Activated T-helper 17 cell treated with anti-CD3 and anti-CD28 coated beads, Interleukin-2, amount 50 U/mL, for 72 hours (primary cell): ENCODE results near the gene FCGR2B. TPM values are rescaled to one million over a fixed set of nuclear protein-coding genes. Genes with fewer than 3 reads are reported as not detected.
"Not testable (repeated sequence)": the region's sequence is repeated elsewhere in the genome, so short reads cannot be mapped to it uniquely, and the experiment has no call there.

Experiments used
- ATAC-seq: fragments of 150-1000 bp; cut with Tn5 transposase; replicated peaks from 2 replicates; pipeline ENCODE4 v1.10.0; 2021; ENCODE audit warnings: mild to moderate bottlenecking, moderate library complexity
- H3K27ac Mint-ChIP-seq: one replicate; pipeline ENCODE4 v1.8.0; 2022; ENCODE audit warnings: mixed read lengths
- H3K27me3 Mint-ChIP-seq: one replicate; pipeline ENCODE4 v1.8.0; 2022; ENCODE audit warnings: mixed read lengths
- H3K36me3 Mint-ChIP-seq: one replicate; pipeline ENCODE4 v1.8.0; 2022; ENCODE audit warnings: low read depth, mild to moderate bottlenecking, mixed read lengths
- H3K4me1 Mint-ChIP-seq: one replicate; pipeline ENCODE4 v1.8.0; 2022; ENCODE audit warnings: mixed read lengths
- H3K4me3 Mint-ChIP-seq: one replicate; pipeline ENCODE4 v1.8.0; 2022; ENCODE audit warnings: mild to moderate bottlenecking, mixed read lengths
- H3K9me3 Mint-ChIP-seq: one replicate; pipeline ENCODE4 v1.8.0; 2022; ENCODE audit warnings: mixed read lengths
- total RNA-seq, 2 donors: library from RNA; stranded (reverse); gene quantifications; one replicate each; pipeline ENCODE4 v1.2.3, GENCODE V29; 2022

FCGR2B gene
- total RNA-seq, 2 donors from 2014 or later = 0.13 TPM; not detected in 1

DNA sequence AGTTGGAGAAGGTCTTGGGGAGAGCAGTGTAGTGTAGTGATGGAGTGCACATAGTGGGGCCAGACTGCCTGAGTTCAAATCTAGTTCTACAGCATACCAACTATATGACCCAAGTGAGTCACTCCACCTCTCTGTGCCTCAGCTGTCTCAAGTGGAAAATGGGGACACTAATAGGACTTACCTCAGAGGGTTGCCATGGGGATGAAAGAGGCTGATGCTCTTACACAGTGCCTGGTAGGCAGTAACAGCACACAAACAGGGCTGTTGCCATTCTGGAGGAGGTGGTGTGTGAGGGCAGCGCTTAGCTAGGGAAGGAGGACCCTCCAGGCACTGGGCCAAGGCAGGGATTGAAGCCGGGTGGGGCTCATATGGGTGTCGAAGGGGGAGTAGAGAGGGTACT lies 11.5 kb downstream of the FCGR2B start:
- H3K9me3 Mint-ChIP-seq, H3K27ac Mint-ChIP-seq, H3K4me1 Mint-ChIP-seq, H3K27me3 Mint-ChIP-seq, H3K36me3 Mint-ChIP-seq, H3K4me3 Mint-ChIP-seq: not testable (repeated sequence)
- peak; percentile 54 for ATAC-seq

GRCh38 chr1:161674908-161675307 lies 12.0 kb downstream of the FCGR2B start:
- H3K4me3 Mint-ChIP-seq, H3K27ac Mint-ChIP-seq, ATAC-seq, H3K36me3 Mint-ChIP-seq, H3K9me3 Mint-ChIP-seq, H3K4me1 Mint-ChIP-seq, H3K27me3 Mint-ChIP-seq: not testable (repeated sequence)

- Mint-ChIP-seq H3K27me3 (no peaks in the 10 kb centered on the region), H3K4me1 (no peaks in the 10 kb centered on the region), H3K36me3 (no peaks in the 10 kb centered on the region), H3K9me3 (no peaks in the 10 kb centered on the region), H3K4me3 (no peak overlapping the region), H3K27ac (no peak overlapping the region)
- no peak for ATAC-seq
Measured at GRCh38 chr1:161676441-161676840, 13.5 kb downstream of the FCGR2B start.

DNA sequence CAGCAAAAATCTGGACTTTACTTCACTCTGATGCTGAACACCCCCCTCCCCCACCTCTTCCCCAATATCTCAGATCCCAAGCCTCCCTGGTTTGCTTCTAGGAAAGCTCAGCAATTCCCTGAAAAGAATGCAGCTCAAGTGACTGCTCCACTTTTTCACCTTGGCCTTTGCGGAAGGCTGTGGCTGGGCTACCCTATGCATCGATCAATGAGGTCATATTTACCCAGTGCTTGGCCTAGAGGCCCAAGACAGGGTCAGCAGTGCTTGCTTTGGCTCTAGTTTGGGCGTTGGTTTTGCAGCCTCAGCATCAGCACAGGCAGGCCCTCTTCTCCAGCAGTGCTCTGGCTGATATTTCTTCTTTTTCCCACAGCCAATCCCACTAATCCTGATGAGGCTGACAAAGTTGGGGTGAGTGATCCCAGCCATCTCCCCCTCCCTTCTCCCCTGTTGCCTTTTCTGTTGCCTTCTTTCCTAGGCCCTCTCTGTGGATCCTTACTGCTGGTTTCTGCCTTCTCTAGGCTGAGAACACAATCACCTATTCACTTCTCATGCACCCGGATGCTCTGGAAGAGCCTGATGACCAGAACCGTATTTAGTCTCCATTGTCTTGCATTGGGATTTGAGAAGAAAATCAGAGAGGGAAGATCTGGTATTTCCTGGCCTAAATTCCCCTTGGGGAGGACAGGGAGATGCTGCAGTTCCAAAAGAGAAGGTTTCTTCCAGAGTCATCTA lies 14.2 kb downstream of the FCGR2B start:
- Mint-ChIP-seq H3K27me3 (no peaks in the 10 kb centered on the region), H3K36me3 (no peaks in the 10 kb centered on the region), H3K27ac (no peak overlapping the region), H3K4me1 (no peaks in the 10 kb centered on the region), H3K9me3 (no peaks in the 10 kb centered on the region), H3K4me3 (no peak overlapping the region)
- no peak for ATAC-seq

DNA sequence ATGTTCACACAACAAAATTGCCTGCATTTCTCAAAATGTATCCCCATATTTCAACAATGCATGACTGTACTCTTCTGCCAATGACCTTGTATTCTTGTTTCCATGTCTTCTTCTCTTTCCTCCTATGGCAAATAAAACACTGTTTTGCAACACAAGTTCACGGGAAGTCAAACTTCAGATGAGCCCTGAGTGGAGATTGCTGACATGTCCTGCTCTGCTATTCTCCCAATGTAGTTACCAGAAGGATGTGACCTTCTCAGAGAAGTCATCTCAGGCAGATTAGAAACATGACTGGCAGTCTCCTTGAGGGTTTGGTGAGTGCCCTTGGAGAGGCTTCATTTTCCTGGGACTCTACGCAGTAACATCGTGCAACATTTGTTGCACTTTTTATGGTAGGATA lies 15.6 kb downstream of the FCGR2B start:
- H3K4me1 Mint-ChIP-seq = no peaks in the 10 kb centered on the region
- H3K27me3 Mint-ChIP-seq = peaks cover 6% of the 10 kb centered on the region
- H3K36me3 Mint-ChIP-seq = no peaks in the 10 kb centered on the region
- no peak for ATAC-seq
- H3K4me3 Mint-ChIP-seq = no peak overlapping the region
- no peak overlapping the region for H3K27ac Mint-ChIP-seq
- H3K9me3 Mint-ChIP-seq = no peaks in the 10 kb centered on the region

- H3K4me3 Mint-ChIP-seq = no peak overlapping the region
- H3K27ac Mint-ChIP-seq = no peak overlapping the region
- peaks cover 10% of the 10 kb centered on the region for H3K27me3 Mint-ChIP-seq
- H3K36me3 Mint-ChIP-seq = no peaks in the 10 kb centered on the region
- ATAC-seq = no peak
- H3K9me3 Mint-ChIP-seq = no peaks in the 10 kb centered on the region
- H3K4me1 Mint-ChIP-seq = no peaks in the 10 kb centered on the region
Measured at GRCh38 chr1:161681879-161682278, 18.9 kb downstream of the FCGR2B start.

DNA sequence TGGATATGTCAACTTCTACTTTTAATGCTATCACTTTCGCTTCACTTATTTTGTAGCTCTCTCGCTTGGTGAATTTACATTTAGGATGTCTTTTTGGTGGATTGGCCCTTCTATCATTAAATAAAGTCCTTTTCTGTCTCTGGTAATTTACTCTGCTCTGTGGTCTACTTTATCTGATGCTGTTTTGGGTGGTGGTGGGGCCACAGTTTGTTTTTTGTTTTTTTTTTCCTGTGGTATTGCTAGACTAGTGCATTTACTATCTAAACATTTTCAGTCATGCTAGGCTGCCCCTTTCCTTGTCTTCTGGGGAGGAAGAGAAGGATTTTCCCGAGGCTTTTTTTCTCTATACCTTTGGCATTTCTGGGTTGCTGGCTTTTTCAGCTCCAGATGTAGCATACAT lies 26.0 kb downstream of the FCGR2B start:
- H3K4me1 Mint-ChIP-seq = no peaks in the 10 kb centered on the region
- H3K27ac Mint-ChIP-seq = no peak overlapping the region
- no peaks in the 10 kb centered on the region for H3K36me3 Mint-ChIP-seq
- H3K27me3 Mint-ChIP-seq = peaks cover 34% of the 10 kb centered on the region
- no peaks in the 10 kb centered on the region for H3K9me3 Mint-ChIP-seq
- H3K4me3 Mint-ChIP-seq = no peak overlapping the region
- ATAC-seq = no peak

DNA sequence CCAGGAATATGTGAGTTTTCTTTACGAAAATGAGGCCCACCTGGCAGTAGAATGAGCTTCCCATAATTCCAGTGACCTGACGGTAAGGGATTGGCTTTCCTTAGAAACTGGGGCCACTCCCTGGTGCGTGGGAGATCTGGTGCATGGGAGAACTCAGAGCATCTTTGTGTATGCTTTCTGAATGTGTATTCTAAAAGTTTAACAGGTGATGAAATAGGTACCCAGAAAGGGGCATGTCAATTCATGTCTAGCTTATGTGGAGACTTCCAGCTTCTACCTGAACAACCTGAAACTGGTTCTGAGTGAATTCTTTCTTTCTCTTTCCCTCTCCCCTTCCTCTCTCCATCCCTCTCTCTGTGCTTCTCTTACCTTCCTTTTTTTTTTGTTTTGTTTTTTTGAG lies 28.9 kb downstream of the FCGR2B start:
- Mint-ChIP-seq H3K9me3 (peaks cover 7% of the 10 kb centered on the region), H3K4me3 (no peak overlapping the region), H3K27me3 (peaks cover 49% of the 10 kb centered on the region), H3K4me1 (no peaks in the 10 kb centered on the region), H3K36me3 (no peaks in the 10 kb centered on the region), H3K27ac (no peak overlapping the region)
- ATAC-seq = no peak

GRCh38 chr1:161693020-161693712 lies 30.2 kb downstream of the FCGR2B start:
- H3K36me3 Mint-ChIP-seq, H3K4me3 Mint-ChIP-seq, ATAC-seq, H3K9me3 Mint-ChIP-seq, H3K4me1 Mint-ChIP-seq, H3K27ac Mint-ChIP-seq: not testable (repeated sequence)
- H3K27me3 Mint-ChIP-seq = peaks cover 43% of the 10 kb centered on the region

- H3K4me1 Mint-ChIP-seq, H3K9me3 Mint-ChIP-seq, H3K4me3 Mint-ChIP-seq, H3K36me3 Mint-ChIP-seq, ATAC-seq, H3K27ac Mint-ChIP-seq: not testable (repeated sequence)
- peaks cover 24% of the 10 kb centered on the region for H3K27me3 Mint-ChIP-seq
Measured at GRCh38 chr1:161698302-161698701, 35.4 kb downstream of the FCGR2B start.

DNA sequence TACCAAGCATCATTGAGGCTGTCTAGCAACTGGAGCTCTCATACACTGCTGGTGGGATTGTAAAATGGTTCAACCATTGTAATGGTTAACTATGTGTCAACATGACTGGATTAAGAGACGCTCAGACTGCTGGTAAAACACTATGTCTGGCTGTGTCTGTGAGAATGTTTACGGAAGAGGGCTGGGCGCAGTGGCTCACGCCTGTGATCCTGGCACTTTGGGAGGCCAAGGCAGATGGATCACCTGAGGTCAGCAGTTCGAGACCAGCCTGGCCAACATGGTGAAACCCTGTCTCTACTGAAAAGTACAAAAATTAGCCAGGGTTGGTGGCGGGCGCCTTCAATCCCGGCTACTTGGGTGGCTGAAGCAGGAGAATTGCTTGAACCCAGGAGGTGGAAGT lies 39.3 kb downstream of the FCGR2B start:
- no peak for ATAC-seq
- Mint-ChIP-seq H3K27me3 (peaks cover 3% of the 10 kb centered on the region), H3K9me3 (no peaks in the 10 kb centered on the region), H3K27ac (no peak overlapping the region), H3K4me1 (no peaks in the 10 kb centered on the region), H3K36me3 (no peaks in the 10 kb centered on the region), H3K4me3 (no peak overlapping the region)

DNA sequence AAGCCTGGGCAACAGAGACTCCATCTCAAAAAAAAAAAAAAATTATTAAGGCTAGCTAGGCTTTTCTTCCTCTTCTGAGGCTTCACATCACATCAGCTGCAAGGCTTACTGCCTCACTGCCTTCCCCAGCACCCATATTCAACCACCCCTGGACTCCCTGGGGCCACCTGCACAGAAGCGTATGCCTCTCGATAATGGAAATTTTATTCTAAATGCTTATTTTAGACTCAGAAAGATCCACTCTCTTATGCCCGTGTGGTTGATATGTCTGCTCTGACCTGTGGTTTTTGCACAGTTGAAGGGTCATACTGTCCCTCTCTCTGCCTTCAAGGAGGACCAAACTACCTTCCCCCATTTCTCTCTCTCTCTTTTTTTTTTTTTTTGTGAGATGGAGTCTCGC lies 42.6 kb downstream of the FCGR2B start:
- H3K27me3 Mint-ChIP-seq = peaks cover 7% of the 10 kb centered on the region
- H3K27ac Mint-ChIP-seq = no peak overlapping the region
- H3K4me3 Mint-ChIP-seq = no peak overlapping the region
- ATAC-seq = no peak
- no peaks in the 10 kb centered on the region for H3K36me3 Mint-ChIP-seq
- H3K4me1 Mint-ChIP-seq = no peaks in the 10 kb centered on the region
- H3K9me3 Mint-ChIP-seq = no peaks in the 10 kb centered on the region

DNA sequence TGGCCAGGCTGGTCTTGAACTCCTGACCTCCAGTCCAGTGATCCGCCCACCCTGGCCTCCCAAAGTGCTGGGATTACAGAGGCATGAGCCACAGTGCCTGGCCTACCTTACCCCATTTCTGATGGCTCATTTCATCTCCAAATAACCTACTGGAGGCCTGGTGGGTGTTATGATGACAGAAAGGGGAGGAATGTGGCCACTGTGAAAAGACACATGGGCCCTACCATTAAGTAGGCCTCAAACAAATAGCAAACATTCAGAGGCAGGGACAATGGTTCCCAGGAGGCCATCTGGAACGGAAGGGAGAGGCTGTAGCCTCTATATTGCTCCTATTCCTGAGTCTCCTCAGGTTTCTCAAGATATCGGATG lies 43.2 kb downstream of the FCGR2B start:
- Mint-ChIP-seq H3K4me1 (no peaks in the 10 kb centered on the region), H3K27ac (no peak overlapping the region), H3K4me3 (no peak overlapping the region), H3K27me3 (peaks cover 7% of the 10 kb centered on the region), H3K9me3 (no peaks in the 10 kb centered on the region), H3K36me3 (no peaks in the 10 kb centered on the region)
- ATAC-seq = peak; percentile 39

GRCh38 chr1:161706482-161707347 lies 43.8 kb downstream of the FCGR2B start, which contains the start of gene FCRLA:
FCRLA (plus strand) TSS chr1:161707229; CDS start chr1:161707265, 36 bp downstream.
- Mint-ChIP-seq H3K27me3 (peaks cover 7% of the 10 kb centered on the region), H3K4me3 (no peak within 1 kb of the TSS), H3K27ac (no peak within 1 kb of the TSS), H3K4me1 (no peaks in the 10 kb centered on the region), H3K9me3 (no peaks in the 10 kb centered on the region), H3K36me3 (no peaks in the 10 kb centered on the region)
- ATAC-seq = peak; percentile 90

DNA sequence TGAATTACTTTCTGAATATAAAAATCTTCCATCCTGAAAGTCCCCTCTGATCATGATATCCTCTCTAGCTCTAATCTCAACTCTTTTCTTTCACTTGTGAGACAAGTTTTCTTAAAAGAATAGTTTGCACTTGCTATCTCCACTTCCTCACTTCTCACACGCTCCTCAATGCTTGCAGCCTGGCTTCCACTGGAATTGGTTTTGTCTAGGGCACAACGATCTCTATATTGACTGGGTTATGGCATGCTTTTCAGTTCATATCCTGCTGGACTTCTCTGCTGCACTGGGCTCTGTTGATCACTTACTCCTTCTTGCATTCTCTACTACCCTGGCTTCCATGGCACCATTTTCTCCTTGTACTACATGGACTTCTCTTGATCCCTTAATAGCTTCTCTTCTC lies 44.6 kb downstream of the FCGR2B start:
- ATAC-seq = no peak
- Mint-ChIP-seq H3K36me3 (no peaks in the 10 kb centered on the region), H3K27me3 (peaks cover 13% of the 10 kb centered on the region), H3K4me1 (no peaks in the 10 kb centered on the region), H3K4me3 (no peak overlapping the region), H3K9me3 (no peaks in the 10 kb centered on the region), H3K27ac (no peak overlapping the region)
